Stimulated activated CD8-positive, alpha-beta memory T cell treated with anti-CD3 and anti-CD28 coated beads, Interleukin-7, amount 100 ng/mL, for 48 hours (primary cell): ENCODE data around the gene RBMS3.
"Not testable (repeated sequence)": the region's sequence is repeated elsewhere in the genome, so short reads cannot be mapped to it uniquely, and the experiment has no call there.

Source experiments
- DNase-seq, 2 donors: peaks; one replicate each; pipeline ENCODE4 v3.0.0-alpha.2; 2020; ENCODE audit warnings: low read depth in 1 of 2; ENCODE audit errors: extremely low read depth in 1 of 2

Gene RBMS3

GRCh38 chr3:29382409-29382808 lies 101.5 kb downstream of the RBMS3 start:
- DNase-seq, result no peak

DNA sequence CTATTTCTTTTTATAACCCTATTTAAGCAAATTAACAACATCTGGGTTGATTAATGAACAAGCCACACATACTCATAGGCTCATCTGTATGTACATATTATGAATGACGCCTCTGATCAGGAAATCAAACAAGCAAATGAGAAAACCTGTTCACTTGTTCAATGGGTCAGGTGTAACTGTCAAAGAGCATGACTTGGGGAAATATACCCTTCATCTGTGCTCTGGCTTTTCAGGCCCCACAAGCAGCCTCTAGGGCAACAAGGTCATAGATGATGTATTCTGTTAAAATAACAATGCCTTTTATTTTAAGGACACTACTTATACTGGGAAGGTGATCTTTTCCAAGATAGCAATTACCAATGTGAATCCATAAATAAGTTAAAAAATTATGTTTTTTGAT lies 102.0 kb downstream of the RBMS3 start:
- no peak for DNase-seq

DNA sequence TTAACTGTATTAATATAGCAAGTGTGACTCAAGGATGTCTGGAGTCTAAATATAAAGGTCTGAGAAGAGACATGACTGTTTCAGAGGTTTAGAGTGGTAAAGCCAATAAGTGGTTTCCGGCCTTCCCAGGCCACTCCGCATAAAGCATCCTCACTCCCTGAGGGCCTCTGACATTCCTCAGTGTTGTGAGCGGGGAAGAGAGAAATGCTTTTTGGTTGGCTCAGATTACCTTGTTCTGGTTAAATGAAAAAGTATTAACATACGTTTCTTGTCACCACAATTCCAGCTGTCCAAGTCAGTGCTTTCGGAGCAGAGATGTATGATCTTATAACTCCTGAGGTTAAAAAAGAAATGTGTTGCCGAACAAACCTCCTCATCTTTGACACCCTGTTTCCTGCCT lies 103.8 kb downstream of the RBMS3 start:
- DNase-seq, result no peak

DNA sequence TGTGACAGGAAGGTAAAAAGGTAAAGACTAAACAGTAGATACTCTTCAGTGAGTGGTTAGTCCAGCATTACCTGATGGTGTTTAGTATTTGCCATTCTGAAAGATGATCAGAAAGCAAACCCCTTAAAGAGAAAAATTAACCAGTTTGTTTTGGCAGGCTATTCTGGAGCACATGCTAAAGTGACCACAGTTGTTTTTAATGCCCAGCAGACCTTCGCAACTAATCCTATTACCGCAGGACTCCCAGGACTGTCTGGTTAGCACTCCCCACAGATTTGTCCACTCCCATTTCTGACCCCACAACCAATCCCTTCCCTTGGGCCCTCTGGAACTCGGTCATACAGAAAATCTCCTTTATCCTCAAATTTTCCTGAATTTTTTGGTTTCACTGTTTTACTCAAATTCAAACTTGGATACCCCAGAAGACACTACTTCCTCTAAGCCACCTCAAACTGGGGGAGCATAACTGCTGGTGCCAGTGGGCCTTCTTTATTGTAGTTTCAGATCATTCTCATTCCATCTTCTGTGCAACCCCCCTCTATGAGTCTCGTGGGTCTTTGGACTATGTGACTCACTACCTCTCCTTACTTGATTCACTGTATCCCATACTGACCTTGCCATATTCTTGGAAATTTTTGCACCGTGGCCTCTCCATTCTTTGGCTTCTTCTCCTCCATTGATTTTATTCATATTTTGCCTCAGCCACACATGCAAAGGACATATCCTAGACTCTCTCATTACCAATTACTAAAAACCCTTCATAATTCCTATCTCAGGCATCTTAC lies 104.4 kb downstream of the RBMS3 start:
- no peak for DNase-seq

- DNase-seq, result no peak
These were observed 108.5 kb downstream of the RBMS3 start for GRCh38 chr3:29389362-29389761.

GRCh38 chr3:29392625-29393388 lies 111.9 kb downstream of the RBMS3 start:
- DNase-seq, result no peak

DNA sequence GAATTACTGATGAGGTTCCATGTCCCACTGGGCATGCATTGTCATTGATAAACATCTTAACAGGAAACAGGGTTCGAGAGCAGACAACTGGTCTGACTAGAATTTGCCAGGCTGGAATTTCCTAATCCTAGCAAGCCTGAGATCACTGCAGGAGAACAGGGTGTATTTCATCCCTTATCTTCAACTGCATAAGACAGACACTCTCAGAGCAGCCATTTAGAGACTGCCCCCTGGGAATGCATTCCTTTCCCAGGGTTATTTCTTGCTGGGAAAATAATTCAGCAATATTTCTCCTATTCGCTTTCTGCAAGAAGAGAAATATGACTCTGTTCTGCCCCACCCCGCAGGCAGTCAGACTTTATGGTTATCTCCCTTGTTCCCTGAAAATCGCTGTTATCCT lies 113.1 kb downstream of the RBMS3 start:
- DNase-seq, result not testable (repeated sequence)

GRCh38 chr3:29397406-29397805 lies 116.5 kb downstream of the RBMS3 start:
- DNase-seq, result no peak

DNA sequence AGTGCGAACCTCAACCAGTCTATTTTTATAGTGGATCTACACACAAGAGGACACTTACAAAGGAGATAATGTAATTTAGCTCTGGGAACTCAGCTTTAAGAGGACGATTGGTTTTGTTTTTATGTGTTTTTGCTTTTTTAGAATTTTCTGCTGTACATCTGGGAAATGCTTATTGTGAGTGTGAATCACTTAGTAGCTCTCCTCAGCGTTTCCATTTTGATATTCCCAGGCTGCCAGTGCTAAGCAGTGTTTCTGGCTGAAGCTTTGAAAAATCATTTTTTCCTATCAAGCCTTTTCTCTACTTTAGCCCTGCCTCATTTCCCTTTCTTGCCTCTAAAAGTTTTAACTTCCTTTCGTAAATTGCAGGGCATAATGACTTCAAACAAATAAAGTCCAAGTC lies 117.9 kb downstream of the RBMS3 start:
- no peak for DNase-seq

GRCh38 chr3:29406291-29406832 lies 125.5 kb downstream of the RBMS3 start:
- no peak for DNase-seq

DNA sequence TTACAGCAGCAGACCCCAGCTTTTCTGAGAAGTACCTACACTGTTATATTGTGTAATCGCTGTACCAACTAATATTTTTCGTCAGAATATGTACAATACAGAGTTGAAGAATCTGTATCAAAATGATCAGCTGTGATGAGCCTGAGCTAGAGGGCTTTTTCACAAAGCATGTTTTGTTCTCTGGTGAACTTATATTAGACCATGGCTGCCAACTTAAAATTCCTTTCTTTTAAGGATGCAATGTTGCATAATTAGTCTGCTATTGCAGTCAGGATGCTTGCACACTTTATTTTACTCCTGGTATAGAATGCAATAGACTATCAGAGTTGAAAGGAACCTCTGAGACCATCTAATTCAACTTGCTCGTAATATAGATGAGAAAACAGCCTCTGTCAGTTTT lies 127.8 kb downstream of the RBMS3 start:
- DNase-seq, result no peak

DNA sequence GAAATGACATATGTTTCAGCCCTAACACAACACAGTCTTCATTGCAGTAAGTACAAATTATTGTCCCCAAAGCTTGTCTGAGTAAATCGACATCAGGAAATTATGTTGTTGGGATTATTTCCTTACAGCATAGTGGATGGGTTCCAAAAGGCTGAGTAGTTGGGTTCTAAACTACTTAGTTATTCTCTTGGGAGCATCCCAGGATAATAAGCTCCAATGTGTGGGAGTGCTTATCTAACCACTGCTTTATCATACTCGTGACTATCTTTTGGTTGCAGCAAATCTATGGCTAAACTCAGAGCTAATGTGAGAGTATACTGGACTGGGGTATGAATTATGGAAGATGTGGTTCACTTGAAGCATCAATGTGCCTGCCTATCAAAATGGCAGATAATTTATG lies 128.5 kb downstream of the RBMS3 start:
- no peak for DNase-seq

GRCh38 chr3:29410220-29410619 lies 129.3 kb downstream of the RBMS3 start:
- DNase-seq, result no peak

DNA sequence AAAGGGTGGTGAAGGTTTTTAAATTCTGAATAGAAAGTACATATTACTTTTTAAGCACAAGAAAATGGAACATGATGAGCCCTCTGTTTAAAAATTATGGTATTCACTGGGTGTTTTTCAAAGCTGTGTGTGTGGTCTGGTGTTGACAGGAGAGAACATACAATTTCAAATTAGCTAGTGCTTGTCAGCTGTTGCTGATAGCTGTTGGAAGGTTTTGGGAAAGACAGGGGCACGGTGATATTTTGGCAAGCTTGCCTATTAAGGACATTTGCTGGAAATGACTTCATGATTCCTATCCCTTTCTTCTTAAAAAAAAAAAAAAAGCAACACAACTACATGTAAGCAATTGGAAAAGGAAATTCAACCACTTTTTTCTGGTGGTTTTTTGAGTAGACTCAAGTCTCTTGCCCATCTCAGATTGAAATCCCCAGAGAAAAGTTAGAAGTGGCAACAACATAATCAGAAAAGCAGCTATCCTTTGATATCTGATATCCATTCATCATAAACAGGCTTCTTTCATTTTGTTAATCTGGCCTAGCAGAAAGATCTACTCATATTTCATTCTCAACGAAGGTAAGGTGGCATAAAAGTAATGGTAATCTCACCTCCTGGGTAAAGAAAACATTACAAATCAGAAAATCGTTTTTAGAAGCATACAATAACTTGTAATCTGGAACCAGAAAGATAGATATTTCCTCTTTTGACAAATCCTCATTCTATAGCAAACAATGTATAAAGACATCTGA lies 130.0 kb downstream of the RBMS3 start:
- DNase-seq, result no peak

DNA sequence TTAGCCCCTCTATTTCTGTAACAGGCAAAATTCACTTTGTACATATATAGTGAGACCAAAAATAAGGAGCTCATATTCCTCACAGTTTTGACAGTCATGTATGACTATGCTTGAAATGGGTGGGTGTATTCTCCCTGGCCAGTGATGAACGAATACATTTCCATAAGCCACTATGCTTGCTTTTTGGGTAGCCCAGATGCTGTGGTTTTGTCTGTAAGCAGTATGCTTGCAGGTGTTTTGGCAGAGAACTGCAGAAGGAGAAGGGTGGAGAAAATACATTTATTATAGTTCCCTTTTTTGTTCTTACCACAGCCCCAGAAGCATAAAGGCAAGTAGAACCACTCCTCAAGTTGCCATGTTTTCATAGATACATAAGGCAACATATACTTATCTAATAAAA lies 131.2 kb downstream of the RBMS3 start:
- no peak for DNase-seq

- no peak for DNase-seq
These were observed 133.8 kb downstream of the RBMS3 start for GRCh38 chr3:29414468-29415224.

DNA sequence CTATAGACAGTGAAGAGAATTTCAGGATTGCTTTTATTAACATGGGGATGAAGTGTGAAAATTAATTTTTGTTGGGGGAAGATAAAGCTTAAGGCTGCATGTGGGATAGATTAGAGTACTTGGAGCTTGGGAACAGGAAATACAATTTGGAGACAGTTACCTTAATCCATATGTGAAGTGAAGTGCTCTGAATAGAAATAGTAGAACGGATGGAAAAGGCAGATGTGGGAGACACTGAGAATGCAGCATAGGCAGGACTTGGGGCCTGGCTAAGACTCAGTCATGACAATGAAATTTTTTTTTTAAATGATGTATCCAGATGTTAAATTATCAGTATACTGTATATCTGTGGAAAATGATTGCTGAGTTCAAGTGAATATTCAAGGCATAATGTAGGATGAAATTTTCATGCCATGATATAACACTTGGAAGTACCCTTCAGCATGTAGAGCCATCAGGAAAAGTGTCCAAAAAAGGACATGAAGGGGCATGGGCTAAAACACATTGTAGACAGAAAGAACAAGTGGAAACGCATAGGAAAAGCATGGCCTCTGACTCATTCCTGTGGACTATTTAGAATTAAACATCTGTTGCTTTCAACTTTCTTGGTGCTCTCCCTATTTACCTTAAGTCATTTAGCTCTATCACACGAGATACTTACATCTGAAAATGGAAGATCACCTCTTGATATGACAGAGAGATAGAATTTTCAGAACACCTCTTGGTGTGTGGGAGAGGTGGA lies 134.8 kb downstream of the RBMS3 start:
- DNase-seq, result no peak

DNA sequence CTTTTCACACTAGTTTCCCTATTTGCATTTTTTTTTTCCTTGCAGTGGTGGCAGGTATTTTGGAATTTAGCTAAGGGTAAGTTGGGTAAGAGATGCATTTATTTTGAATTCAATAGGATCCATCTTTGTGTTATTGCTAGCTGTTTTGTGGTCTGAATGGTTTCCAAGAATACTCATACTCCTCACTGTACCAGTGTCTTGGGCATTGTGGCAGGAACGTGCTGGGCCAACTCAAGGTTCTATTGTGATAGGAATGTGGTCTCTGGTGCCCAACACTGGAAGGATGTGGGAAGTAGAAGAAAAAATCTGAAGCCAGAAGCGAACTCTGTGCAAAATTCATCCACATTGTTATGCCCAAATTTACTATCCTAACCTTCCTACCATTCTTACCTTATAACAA lies 135.6 kb downstream of the RBMS3 start:
- no peak for DNase-seq

DNA sequence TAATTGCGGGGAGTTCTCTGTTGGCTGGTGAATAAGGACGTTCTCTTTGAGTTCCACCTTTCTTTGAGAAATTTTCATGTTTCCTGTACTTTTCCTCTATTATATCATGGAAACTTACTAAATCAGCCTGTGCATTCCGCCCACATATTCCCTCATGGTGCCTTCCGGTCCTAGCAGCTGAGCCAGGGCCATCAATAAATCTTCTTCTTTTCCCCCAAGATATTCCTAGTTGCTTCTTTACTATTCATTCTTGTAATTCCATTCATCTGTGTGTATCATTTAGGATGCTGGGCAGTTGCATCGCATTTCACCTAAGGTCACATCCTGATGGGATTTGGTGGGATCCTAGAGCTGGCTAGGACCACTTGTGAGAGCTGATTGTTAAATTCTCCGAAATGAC lies 139.2 kb downstream of the RBMS3 start:
- DNase-seq, result no peak
